Neural cell (in vitro differentiated cells): ENCODE results near the gene TFF2. TPM values are rescaled to one million over a fixed set of nuclear protein-coding genes. Genes with fewer than 3 reads are reported as not detected.

Source experiments
- H2AFZ ChIP-seq: fragments of 200-600, 300-800 bp; sonication (generic), shearing (Covaris generic); 2 replicates; pipeline ENCODE4 v1.6.0; 2014; ENCODE audit warnings: low read depth, mild to moderate bottlenecking, antibody characterized with exemption, low read length, moderate library complexity
- H3F3A ChIP-seq: fragments of 200-600 bp; shearing (Covaris generic); 2 replicates; pipeline ENCODE4 v1.6.1; 2016; ENCODE audit warnings: mild to moderate bottlenecking, moderate library complexity, mixed read lengths, antibody characterized with exemption, low read length; ENCODE audit not compliant: insufficient read depth, poor library complexity, severe bottlenecking
- H3K27ac ChIP-seq: fragments of 200-600, 300-800 bp; sonication (generic), shearing (Covaris generic); 2 replicates; pipeline ENCODE4 v1.5.1; 2014; ENCODE audit warnings: mild to moderate bottlenecking, low read length, moderate library complexity
- H3K27me3 ChIP-seq: fragments of 300-800, 200-600 bp; sonication (generic), shearing (Covaris generic); 2 replicates; pipeline ENCODE4 v1.6.0; 2014; ENCODE audit warnings: mild to moderate bottlenecking, low read depth, low read length, moderate library complexity; ENCODE audit not compliant: insufficient read depth
- H3K36me3 ChIP-seq: fragments of 300-800, 200-600 bp; sonication (generic), shearing (Covaris generic); 2 replicates; pipeline ENCODE4 v1.5.1; 2014; ENCODE audit warnings: mild to moderate bottlenecking, antibody characterized with exemption, low read length, moderate library complexity; ENCODE audit not compliant: insufficient read depth
- H3K4me2 ChIP-seq: fragments of 300-800, 200-600 bp; sonication (generic), shearing (Covaris generic); 2 replicates; pipeline ENCODE4 v1.6.0; 2014; ENCODE audit warnings: mild to moderate bottlenecking, low read length
- H3K4me3 ChIP-seq: fragments of 300-800, 200-600 bp; sonication (generic), shearing (Covaris generic); 2 replicates; pipeline ENCODE4 v1.5.1; 2014; ENCODE audit warnings: mild to moderate bottlenecking, low read length, moderate library complexity
- H3K79me2 ChIP-seq: fragments of 200-600 bp; shearing (Covaris generic); replicated peaks from 2 replicates; pipeline ENCODE4 v1.6.0; 2014; ENCODE audit warnings: mild to moderate bottlenecking, low read length, moderate library complexity; ENCODE audit not compliant: insufficient read depth
- H3K9ac ChIP-seq: fragments of 300-800, 200-600 bp; sonication (generic), shearing (Covaris generic); 2 replicates; pipeline ENCODE4 v1.6.1; 2016; ENCODE audit warnings: mild to moderate bottlenecking, low read length, mixed read lengths
- H3K9me2 ChIP-seq: fragments of 200-600 bp; shearing (Covaris generic); 2 replicates; pipeline ENCODE4 v1.6.1; 2016; ENCODE audit warnings: mild to moderate bottlenecking, low read length, mixed read lengths; ENCODE audit not compliant: insufficient read depth
- H3K9me3 ChIP-seq: fragments of 200-600, 300-800 bp; sonication (generic), shearing (Covaris generic); 2 replicates; pipeline ENCODE4 v1.6.1; 2016; ENCODE audit warnings: mild to moderate bottlenecking, mixed run types, low read length, moderate library complexity, mixed read lengths
- H4K20me1 ChIP-seq: fragments of 200-600 bp; shearing (Covaris generic); 2 replicates; pipeline ENCODE4 v1.6.1; 2016; ENCODE audit warnings: mild to moderate bottlenecking, mixed run types; ENCODE audit not compliant: insufficient read depth
- CTCF ChIP-seq: fragments of 450-650 bp; IDR thresholded peaks from 2 replicates; pipeline ENCODE4 v1.5.1; 2014; ENCODE audit warnings: antibody characterized with exemption, mild to moderate bottlenecking, moderate library complexity; ENCODE audit not compliant: poor library complexity, severe bottlenecking
- EP300 ChIP-seq: fragments of 450-650 bp; conservative IDR thresholded peaks from 2 replicates; pipeline ENCODE4 v1.6.1; 2014; ENCODE audit warnings: antibody characterized with exemption, mild to moderate bottlenecking, moderate library complexity; ENCODE audit not compliant: poor library complexity, severe bottlenecking
- EZH2 ChIP-seq: fragments of 200-600, 300-800 bp; shearing (Covaris generic), sonication (generic); IDR thresholded peaks from 2 replicates; pipeline ENCODE4 v1.6.1; 2014; ENCODE audit warnings: antibody characterized with exemption, low read length, borderline replicate concordance, mild to moderate bottlenecking; ENCODE audit not compliant: insufficient read depth, poor library complexity, severe bottlenecking
- MXI1 ChIP-seq: fragments of 450-650 bp; conservative IDR thresholded peaks from 2 replicates; pipeline ENCODE4 v1.6.1; 2014; ENCODE audit warnings: antibody characterized with exemption, mild to moderate bottlenecking; ENCODE audit not compliant: poor library complexity, severe bottlenecking
- POLR2AphosphoS5 ChIP-seq: IDR thresholded peaks from 2 replicates; pipeline ENCODE4 v1.6.1; 2012
- RAD21 ChIP-seq: fragments of 450-650 bp; conservative IDR thresholded peaks from 2 replicates; pipeline ENCODE4 v1.6.1; 2014; ENCODE audit warnings: antibody characterized with exemption, mild to moderate bottlenecking, moderate library complexity
- REST ChIP-seq: IDR thresholded peaks from 2 replicates; pipeline ENCODE4 v1.6.1; 2012; ENCODE audit warnings: borderline replicate concordance
- SMC3 ChIP-seq: fragments of 450-650 bp; conservative IDR thresholded peaks from 2 replicates; pipeline ENCODE4 v1.6.1; 2014; ENCODE audit warnings: antibody characterized with exemption, mild to moderate bottlenecking, moderate library complexity; ENCODE audit not compliant: poor library complexity
- TAF1 ChIP-seq: IDR thresholded peaks from 2 replicates; pipeline ENCODE4 v1.6.1; 2012; ENCODE audit warnings: low read depth
- polyA plus RNA-seq: library from polyadenylated mRNA; depleted of rRNA; stranded (reverse); fragments of >200 nt; gene quantifications from 2 replicates; pipeline ENCODE4 v1.2.3, GENCODE V29; 2014

The TFF2 gene
- polyA plus RNA-seq, 1 donor from 2014 or later, result not detected

- no peak overlapping the region for H3K27ac ChIP-seq
- H3K9me3 ChIP-seq, result no peaks in the 10 kb centered on the region
- no peaks in the 10 kb centered on the region for H4K20me1 ChIP-seq
- H3K36me3 ChIP-seq, result no peaks in the 10 kb centered on the region
- no peak overlapping the region for H3K9ac ChIP-seq
- H3K4me3 ChIP-seq, result no peak overlapping the region
- no peaks in the 10 kb centered on the region for H3K27me3 ChIP-seq
- H3K4me2 ChIP-seq, result no peak overlapping the region
- no peaks in the 10 kb centered on the region for H3F3A ChIP-seq
- no peaks in the 10 kb centered on the region for H3K9me2 ChIP-seq
- no peaks in the 10 kb centered on the region for H3K79me2 ChIP-seq
- TF ChIP-seq EZH2 (no peak), TAF1 (no peak), MXI1 (no peak), EP300 (no peak), RAD21 (no peak), SMC3 (no peak), REST (no peak), CTCF (no peak), POLR2AphosphoS5 (no peak)
- no peak overlapping the region for H2AFZ ChIP-seq
These were observed 37.3 kb downstream of the TFF2 start for GRCh38 chr21:42313501-42313969.

GRCh38 chr21:42312626-42313104 lies 38.1 kb downstream of the TFF2 start:
- Histone ChIP-seq H3K4me3 (no peak overlapping the region), H3K36me3 (no peaks in the 10 kb centered on the region), H3F3A (no peaks in the 10 kb centered on the region), H3K27me3 (no peaks in the 10 kb centered on the region), H2AFZ (no peak overlapping the region), H3K9ac (no peak overlapping the region), H4K20me1 (no peaks in the 10 kb centered on the region), H3K9me3 (no peaks in the 10 kb centered on the region), H3K4me2 (no peak overlapping the region), H3K27ac (no peak overlapping the region), H3K9me2 (no peaks in the 10 kb centered on the region), H3K79me2 (no peaks in the 10 kb centered on the region)
- TF ChIP-seq REST, result no peak
- no peak for TF ChIP-seq POLR2AphosphoS5
- no peak for TF ChIP-seq MXI1
- no peak for TF ChIP-seq SMC3
- no peak for TF ChIP-seq EP300
- no peak for TF ChIP-seq CTCF
- no peak for TF ChIP-seq TAF1
- TF ChIP-seq EZH2, result no peak
- no peak for TF ChIP-seq RAD21
